ENCODE data around the gene GALNT12. TPM values are rescaled to one million over a fixed set of nuclear protein-coding genes. Genes with fewer than 3 reads are reported as not detected.

GALNT12 gene
- total and polyA plus RNA-seq, 4 donors = 0.16 to 1.4 (median 0.25) TPM; not detected in 1

DNA sequence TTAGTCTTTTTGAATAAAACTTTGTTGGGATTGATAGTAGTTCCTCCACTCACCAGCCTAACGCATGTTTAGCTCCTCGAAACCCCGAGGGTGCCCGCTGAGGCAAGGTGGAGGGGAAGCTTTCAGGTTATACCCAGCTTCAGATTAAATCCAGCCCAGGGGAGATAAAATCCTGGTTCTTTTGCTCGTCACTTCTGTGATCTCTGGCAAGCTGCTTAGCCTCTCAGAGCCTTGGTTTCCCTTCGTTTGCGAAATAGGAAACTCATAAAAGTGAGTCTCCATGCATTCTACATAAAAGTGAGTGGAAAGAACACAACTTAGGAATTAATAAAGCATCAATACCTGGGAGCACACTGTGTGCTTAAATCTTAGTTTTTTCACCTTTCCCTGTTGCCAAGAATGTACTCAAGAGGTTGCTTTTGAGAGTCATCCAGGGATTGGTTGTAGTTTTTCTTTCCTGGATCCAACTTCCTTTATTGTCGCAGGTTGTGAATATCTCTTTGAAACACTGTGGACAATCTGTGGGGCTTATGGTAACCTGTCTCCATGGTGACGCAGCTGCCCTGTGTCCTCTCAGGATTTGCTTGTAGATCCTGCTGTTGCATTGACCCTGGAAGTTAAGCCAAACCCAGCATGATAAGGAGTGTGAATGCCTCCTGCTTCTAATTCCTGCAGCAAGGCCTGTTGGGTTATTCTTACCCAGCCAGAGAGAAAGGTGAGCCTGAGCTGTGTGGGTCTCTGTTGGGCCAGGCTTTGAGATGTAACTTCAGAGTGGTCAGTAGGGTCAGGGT is 2.0 kb downstream of the GALNT12 start:
- WGBS = 79% methylated on average over 9 of the region's 9 CpGs
- Histone ChIP-seq H3K27ac (ENCODE audit: low read depth in 1 of 2, low read length in 2 of 2) (no peak overlapping the region), H3K27me3 (ENCODE audit: control insufficient read depth in 4 of 4, insufficient read depth in 4 of 4, low read length in 3 of 4) (peaks cover 0 to 12% (median 2%) of the 10 kb centered on the region in 4 donors), H3K36me3 (ENCODE audit: control insufficient read depth in 4 of 4, insufficient read depth in 3 of 4, low read depth in 1 of 4, low read length in 3 of 4) (no peaks in the 10 kb centered on the region), H3K4me3 (ENCODE audit: low read depth in 1 of 3, low read length in 3 of 3) (no peak overlapping the region), H3K9ac (ENCODE audit: low read depth in 1 of 2, low read length in 2 of 2) (no peak overlapping the region), H3K9me3 (ENCODE audit: control insufficient read depth in 4 of 4, low read length in 3 of 4) (no peaks in the 10 kb centered on the region), H3K4me1 (ENCODE audit: control insufficient read depth in 4 of 4, insufficient read depth in 4 of 4, low read length in 3 of 4) (peaks cover 3 to 6% (median 5%) of the 10 kb centered on the region in 4 donors)
- DNase-seq (ENCODE audit: low spot score) = no peak
- TF ChIP-seq RAD21 (IDR thresholded peaks at IDR 0.05) = no peak
- no peak for TF ChIP-seq TAF1 (conservative IDR thresholded peaks at IDR 0.05)
- no peak for TF ChIP-seq SP1 (IDR thresholded peaks at IDR 0.05)
- no peak for TF ChIP-seq REST (IDR thresholded peaks at IDR 0.05)
- TF ChIP-seq RXRA (IDR thresholded peaks at IDR 0.05) = no peak
- TF ChIP-seq, protein P1, sequence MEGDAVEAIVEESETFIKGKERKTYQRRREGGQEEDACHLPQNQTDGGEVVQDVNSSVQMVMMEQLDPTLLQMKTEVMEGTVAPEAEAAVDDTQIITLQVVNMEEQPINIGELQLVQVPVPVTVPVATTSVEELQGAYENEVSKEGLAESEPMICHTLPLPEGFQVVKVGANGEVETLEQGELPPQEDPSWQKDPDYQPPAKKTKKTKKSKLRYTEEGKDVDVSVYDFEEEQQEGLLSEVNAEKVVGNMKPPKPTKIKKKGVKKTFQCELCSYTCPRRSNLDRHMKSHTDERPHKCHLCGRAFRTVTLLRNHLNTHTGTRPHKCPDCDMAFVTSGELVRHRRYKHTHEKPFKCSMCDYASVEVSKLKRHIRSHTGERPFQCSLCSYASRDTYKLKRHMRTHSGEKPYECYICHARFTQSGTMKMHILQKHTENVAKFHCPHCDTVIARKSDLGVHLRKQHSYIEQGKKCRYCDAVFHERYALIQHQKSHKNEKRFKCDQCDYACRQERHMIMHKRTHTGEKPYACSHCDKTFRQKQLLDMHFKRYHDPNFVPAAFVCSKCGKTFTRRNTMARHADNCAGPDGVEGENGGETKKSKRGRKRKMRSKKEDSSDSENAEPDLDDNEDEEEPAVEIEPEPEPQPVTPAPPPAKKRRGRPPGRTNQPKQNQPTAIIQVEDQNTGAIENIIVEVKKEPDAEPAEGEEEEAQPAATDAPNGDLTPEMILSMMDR (IDR thresholded peaks at IDR 0.05; ENCODE audit: low read depth, low read length, missing input control) = no peak
- TF ChIP-seq HNF4G (IDR thresholded peaks at IDR 0.05) = no peak
- no peak for TF ChIP-seq NR2F2 (IDR thresholded peaks at IDR 0.05)
- no peak for TF ChIP-seq FOXA1 (IDR thresholded peaks at IDR 0.05)

DNA sequence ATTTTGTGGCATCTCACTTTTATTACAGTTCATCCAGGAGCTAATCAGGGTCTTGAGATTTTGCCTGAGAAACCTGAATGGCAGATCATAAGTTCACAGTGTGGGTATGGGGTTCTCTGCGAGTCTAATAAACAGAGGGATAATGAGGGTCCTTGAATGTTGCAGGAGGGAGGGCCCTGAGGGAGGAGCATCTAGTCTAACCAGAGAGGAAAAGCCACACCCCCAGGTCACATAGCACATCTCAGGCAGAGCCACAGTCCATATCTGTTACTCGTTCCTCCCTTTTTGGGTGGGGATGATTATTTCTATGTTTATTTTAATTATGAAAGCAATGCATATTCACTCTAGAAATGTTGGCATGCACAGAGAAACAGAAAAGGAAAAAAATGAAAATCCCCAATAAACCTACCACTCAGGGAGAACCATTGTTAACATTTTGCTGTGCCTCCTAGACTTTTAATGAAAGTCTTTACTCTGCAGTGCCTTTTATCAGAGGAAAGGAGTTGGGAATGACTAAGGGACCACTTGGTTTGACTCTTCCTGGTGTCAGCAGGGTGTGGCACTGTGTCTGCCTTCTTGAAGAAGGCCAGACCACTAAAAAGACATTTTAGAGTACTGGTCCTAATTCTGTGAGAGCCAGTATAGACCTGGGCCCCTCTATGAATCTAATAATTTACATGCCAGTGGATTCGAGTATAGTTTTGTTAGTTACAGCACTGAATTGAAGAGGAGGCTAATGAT is 2.8 kb downstream of the GALNT12 start:
- Histone ChIP-seq H3K27ac (ENCODE audit: low read depth in 1 of 2, low read length in 2 of 2) (no peak overlapping the region), H3K4me3 (ENCODE audit: low read depth in 1 of 3, low read length in 3 of 3) (no peak overlapping the region), H3K36me3 (ENCODE audit: control insufficient read depth in 4 of 4, insufficient read depth in 3 of 4, low read depth in 1 of 4, low read length in 3 of 4) (no peaks in the 10 kb centered on the region), H3K9me3 (ENCODE audit: control insufficient read depth in 4 of 4, low read length in 3 of 4) (no peaks in the 10 kb centered on the region), H3K4me1 (ENCODE audit: control insufficient read depth in 4 of 4, insufficient read depth in 4 of 4, low read length in 3 of 4) (peaks cover 3 to 6% (median 5%) of the 10 kb centered on the region in 4 donors), H3K9ac (ENCODE audit: low read depth in 1 of 2, low read length in 2 of 2) (no peak overlapping the region), H3K27me3 (ENCODE audit: control insufficient read depth in 4 of 4, insufficient read depth in 4 of 4, low read length in 3 of 4) (peaks cover 0 to 12% (median 2%) of the 10 kb centered on the region in 4 donors)
- no peak for DNase-seq (ENCODE audit: low spot score)
- 73% methylated on average over 3 of the region's 3 CpGs for WGBS
- no peak for TF ChIP-seq JUND (IDR thresholded peaks at IDR 0.05)
- no peak for TF ChIP-seq SP1 (IDR thresholded peaks at IDR 0.05)
- TF ChIP-seq, protein P2, sequence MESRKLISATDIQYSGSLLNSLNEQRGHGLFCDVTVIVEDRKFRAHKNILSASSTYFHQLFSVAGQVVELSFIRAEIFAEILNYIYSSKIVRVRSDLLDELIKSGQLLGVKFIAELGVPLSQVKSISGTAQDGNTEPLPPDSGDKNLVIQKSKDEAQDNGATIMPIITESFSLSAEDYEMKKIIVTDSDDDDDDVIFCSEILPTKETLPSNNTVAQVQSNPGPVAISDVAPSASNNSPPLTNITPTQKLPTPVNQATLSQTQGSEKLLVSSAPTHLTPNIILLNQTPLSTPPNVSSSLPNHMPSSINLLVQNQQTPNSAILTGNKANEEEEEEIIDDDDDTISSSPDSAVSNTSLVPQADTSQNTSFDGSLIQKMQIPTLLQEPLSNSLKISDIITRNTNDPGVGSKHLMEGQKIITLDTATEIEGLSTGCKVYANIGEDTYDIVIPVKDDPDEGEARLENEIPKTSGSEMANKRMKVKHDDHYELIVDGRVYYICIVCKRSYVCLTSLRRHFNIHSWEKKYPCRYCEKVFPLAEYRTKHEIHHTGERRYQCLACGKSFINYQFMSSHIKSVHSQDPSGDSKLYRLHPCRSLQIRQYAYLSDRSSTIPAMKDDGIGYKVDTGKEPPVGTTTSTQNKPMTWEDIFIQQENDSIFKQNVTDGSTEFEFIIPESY (IDR thresholded peaks at IDR 0.05) = no peak
- TF ChIP-seq YY1 (IDR thresholded peaks at IDR 0.05) = no peak
- TF ChIP-seq RXRA (IDR thresholded peaks at IDR 0.05) = no peak
- no peak for TF ChIP-seq NR2F2 (IDR thresholded peaks at IDR 0.05)
- no peak for TF ChIP-seq TAF1 (conservative IDR thresholded peaks at IDR 0.05)
- no peak for TF ChIP-seq FOXA2 (IDR thresholded peaks at IDR 0.05)
- TF ChIP-seq RAD21 (IDR thresholded peaks at IDR 0.05) = no peak
- TF ChIP-seq, protein P3, sequence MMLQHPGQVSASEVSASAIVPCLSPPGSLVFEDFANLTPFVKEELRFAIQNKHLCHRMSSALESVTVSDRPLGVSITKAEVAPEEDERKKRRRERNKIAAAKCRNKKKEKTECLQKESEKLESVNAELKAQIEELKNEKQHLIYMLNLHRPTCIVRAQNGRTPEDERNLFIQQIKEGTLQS (IDR thresholded peaks at IDR 0.05) = no peak
- no peak for TF ChIP-seq HNF4G (IDR thresholded peaks at IDR 0.05)
- TF ChIP-seq GABPA (IDR thresholded peaks at IDR 0.05 in 1 of 2, conservative IDR thresholded peaks at IDR 0.05 in 1 of 2) = no peak
- no peak for TF ChIP-seq FOXA1 (IDR thresholded peaks at IDR 0.05)
- TF ChIP-seq EGR1 (IDR thresholded peaks at IDR 0.05; ENCODE audit: low read depth in 2 of 2) = no peak
- TF ChIP-seq HNF4A (conservative IDR thresholded peaks at IDR 0.05) = no peak
